HG03095 (cell line): ENCODE results near the gene SLC6A19.
"Not testable (repeated sequence)": the region's sequence is repeated elsewhere in the genome, so short reads cannot be mapped to it uniquely, and the experiment has no call there.

Experiments
- ATAC-seq: cut with Tn5 transposase; IDR thresholded peaks from one replicate; pipeline ENCODE4 v1.9.1; 2021; ENCODE audit warnings: moderate library complexity; ENCODE audit not compliant: unreplicated experiment

Gene SLC6A19

DNA sequence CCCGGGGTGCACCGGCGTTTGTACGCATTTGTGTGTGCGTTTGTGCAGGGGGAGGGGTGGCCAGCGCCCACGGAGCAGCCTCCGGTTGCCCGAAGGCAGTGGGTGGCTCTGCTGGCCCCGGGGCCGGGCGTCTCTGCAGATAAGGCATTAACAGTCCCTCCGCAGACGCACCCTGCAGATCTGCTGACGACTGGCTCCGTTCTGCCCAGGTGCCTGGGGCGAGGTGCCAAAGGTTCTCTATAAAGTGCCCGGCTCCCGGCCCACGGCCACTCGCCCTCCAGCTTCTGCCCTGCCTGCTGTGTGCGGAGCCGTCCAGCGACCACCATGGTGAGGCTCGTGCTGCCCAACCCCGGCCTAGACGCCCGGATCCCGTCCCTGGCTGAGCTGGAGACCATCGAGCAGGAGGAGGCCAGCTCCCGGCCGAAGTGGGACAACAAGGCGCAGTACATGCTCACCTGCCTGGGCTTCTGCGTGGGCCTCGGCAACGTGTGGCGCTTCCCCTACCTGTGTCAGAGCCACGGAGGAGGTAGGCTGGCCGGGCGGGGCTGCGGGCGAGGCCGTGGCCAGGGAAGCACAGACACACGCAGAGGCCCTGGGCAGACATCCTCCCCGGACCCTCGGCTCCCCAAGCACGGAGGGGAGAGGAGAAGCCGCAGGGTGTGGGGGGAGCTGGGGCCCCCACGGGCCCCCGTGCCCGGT lies at the start of gene SLC6A19:
Gene SLC6A19 (plus strand): TSS at position 269 of the 699 bp plus-strand sequence. CDS start 56 bp downstream, at position 325.
- no peak for ATAC-seq

- no peak for ATAC-seq
Observed at GRCh38 chr5:1152156-1152555, 49.2 kb upstream of the SLC6A19 start.

DNA sequence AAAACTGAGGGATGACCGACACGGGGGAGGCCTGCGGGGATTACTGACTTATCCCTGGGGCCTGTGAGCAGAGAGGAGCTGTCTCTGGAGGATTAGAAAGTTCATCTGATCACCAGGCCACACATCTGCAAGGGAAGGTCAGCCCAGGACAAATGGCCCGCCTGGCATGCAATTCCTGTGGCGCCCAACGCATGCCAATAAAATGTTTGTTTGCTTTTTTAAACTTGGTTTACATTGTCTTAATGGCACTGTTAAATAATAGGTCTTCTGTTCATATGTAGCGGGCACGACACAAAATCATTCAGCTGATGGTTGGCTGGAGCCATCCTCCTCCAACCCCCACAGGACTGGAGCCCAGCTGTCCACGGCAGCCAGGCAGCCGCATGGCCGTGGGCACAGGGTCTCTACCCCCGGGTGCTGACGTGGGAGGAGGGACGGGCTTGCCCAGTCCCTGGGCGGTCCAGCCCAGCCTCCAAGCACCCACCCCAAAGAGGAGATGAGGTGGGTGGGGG lies 48.6 kb upstream of the SLC6A19 start:
- ATAC-seq = no peak

DNA sequence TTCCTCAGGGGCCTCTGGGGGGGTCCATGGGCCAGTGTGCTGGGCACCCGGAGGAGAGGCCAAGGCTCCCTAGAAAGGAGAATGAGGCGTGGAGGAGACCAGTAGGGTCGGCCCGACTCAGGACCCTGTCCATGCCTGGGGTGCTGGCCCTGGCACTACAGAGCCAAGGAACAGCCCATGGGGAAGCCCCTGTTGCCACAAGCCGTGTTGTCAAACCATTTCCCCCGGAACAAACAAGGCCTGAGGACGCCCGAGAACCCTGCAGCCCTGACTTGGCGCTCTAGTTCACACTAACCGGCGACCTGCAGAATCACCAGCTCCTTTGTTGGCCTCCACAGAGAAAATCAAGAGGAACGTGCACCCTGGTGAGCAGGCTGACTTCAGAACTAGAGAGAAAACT lies 48.0 kb upstream of the SLC6A19 start:
- ATAC-seq = no peak

GRCh38 chr5:1155191-1156032 lies 46.0 kb upstream of the SLC6A19 start:
- no peak for ATAC-seq

DNA sequence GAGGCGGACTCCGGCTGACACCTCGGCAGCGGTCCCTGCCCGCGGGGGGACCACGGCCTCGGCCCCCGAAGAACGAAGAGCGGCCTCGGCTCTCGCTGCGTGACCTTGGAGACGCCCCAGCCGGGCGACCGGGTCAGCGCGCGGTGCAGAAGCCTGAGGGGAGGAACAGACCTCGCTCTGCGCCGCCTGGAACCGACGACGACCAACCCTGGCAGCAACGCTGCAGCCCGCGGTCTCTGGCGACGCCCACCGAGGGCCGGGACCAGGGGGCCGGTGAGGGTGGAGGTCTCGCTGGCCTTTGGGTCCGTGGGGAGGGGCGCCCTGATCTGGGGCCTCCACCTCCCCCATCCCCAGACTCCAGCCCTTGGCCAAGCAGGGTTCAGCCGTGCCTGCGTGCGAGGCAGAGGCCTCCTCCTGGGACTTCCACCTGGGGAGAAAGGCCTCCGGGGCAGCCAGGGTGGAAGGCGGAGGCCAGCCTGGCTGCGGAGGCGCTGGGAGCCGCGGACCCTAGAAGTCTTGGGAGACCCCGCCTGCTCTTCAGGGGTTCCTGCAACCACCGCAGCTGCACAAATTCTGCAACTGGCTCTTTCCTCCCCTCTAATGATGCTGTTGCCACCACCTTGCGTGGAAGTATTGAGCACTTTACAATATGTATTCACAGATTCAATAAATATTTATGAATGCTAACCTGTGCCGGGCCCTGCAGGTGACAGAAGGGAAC lies 45.2 kb upstream of the SLC6A19 start:
- ATAC-seq = no peak

GRCh38 chr5:1156754-1157460 lies 44.5 kb upstream of the SLC6A19 start:
- no peak for ATAC-seq

DNA sequence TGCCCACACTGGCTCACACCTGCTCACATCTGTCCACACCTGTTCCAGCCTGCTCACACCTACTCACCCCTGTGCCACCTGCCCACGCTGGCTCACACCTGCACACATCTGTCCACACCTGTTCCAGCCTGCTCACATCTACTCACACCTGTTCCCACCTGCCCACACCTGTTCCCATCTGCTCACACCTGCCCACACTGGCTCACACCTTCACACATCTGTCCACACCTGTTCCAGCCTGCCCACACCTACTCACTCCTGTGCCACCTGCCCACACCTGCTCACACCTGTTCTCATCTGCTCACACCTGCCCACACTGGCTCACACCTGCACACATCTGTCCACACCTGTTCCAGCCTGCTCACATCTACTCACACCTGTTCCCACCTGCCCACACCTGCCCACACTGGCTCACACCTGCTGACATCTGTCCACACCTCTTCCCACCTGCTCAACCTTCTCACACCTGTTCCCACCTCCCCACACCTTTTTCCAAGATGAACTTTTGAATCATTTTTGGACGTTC lies 43.9 kb upstream of the SLC6A19 start:
- ATAC-seq = not testable (repeated sequence)

DNA sequence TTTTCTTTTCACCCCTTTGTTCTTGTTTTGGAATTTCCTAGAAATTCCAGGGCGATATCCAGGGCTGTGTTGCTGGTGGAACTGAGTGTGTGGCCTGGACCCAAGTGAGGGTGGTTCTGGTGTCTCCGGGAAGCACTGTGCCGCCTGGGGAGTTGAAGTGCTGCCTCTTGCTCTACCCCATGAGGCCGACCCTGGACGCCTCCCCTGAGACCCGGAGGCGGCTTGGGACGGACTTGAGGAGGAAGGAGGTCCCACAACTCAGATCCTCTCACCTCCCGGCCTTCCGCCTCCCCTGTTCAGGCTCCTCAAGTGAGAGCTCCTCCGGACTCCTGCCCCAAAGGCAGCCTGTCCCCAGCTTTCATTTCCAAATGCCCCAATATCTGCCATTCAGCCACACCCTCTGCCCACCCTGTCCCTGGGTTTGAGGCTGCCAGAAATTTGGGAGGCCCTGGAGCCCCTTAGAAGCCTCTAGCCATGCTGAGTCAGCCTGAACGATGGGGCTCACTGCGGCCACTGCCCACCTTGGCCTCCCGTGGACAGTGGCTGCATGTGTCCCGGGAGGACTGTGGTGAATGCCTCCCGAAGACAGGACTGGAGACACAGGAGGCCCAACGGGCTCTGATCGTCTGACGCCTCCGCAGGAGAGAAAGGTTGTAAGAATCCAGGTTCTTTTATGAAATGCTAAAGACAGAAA lies 42.6 kb upstream of the SLC6A19 start:
- ATAC-seq = no peak

GRCh38 chr5:1159341-1159675 lies 42.1 kb upstream of the SLC6A19 start:
- no peak for ATAC-seq

DNA sequence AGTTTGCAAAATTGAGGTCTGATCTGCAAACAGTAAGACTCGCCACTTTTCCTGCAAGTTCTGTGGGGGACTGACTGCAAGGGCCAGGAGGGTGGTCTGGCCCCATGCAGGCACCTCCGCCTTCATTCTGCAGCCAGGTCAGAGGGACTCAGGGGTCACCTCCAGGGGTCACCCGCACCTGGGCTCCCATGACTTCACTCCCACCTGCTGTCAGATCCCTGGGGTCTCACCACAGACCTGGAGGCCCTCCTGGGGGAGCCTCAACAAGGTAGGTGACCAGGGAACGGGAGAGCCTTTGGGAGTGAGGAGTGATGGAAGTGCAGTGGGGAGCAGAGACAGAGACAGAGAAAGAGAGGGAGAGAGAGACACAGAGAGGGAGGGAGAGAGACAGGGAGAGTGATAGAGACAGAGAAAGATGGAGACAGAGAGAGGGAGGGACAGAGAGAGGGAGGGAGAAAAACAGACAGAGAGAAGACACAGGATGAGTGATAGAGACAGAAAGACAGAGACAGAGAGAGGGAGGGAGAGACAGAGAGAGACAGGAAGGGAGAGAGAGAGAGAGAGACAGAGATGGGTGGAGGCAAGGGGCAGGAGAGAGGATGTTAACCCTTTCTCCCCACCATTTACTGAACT lies 41.5 kb upstream of the SLC6A19 start:
- no peak for ATAC-seq

GRCh38 chr5:1161108-1161832 lies 40.1 kb upstream of the SLC6A19 start:
- ATAC-seq = no peak

- no peak for ATAC-seq
Observed at GRCh38 chr5:1161833-1162229, 39.6 kb upstream of the SLC6A19 start.

- no peak for ATAC-seq
Observed at GRCh38 chr5:1162276-1162675, 39.1 kb upstream of the SLC6A19 start.

- ATAC-seq = no peak
Observed at GRCh38 chr5:1162751-1163150, 38.6 kb upstream of the SLC6A19 start.

DNA sequence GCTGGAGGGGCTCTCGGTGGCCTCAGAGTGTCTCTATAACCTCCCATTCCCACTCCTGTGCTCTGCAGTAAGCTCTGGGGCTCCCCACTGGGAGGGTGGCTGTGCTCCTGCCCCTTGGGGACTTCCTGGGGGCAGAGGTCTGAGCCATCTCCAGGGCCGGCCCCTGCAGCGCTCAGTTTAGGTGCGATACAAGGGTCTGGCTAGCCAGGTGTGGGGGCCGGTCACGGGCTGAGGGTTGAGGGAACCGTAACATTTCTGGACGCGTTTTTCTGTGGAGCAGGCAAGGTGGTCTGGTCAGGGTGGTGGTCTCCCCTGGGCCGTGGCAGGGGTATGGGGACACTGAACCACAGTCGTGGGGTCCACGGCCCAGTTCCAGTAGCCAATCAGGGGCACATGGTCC lies 38.0 kb upstream of the SLC6A19 start:
- no peak for ATAC-seq

DNA sequence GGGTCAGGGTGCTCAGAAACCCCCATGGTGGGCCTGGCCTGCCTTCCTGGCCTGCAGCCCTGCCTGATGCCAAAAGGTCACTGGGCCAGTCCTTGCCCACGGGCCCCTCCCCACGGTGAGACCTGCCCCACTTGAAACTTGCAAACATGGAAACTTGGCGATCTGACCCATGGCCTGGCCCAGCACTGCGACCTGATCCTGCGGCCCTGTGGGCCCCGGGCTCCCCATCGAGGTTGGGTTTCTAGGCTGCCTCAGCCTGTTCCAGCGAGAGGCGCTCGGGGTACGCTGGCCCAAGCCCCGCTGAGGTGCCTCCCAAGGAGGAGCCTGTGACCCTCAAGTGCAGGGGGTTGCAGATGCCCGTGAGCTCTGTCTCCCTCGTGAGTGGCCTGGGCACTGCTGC lies 37.5 kb upstream of the SLC6A19 start:
- no peak for ATAC-seq

- no peak for ATAC-seq
Observed at GRCh38 chr5:1164696-1165630, 36.4 kb upstream of the SLC6A19 start.
